RWPE2 (cell line): Measurements from ENCODE around the gene ZNF385C.
"Not testable (repeated sequence)": the region's sequence is repeated elsewhere in the genome, so short reads cannot be mapped to it uniquely, and the experiment has no call there.

Source experiments
- ATAC-seq: fragments of 200-7000 bp; cut with Tn5 transposase; 3 replicates; pipeline ENCODE4 v1.9.1; 2021; ENCODE audit warnings: low read depth
- DNase-seq: peaks from one replicate; pipeline ENCODE4 v3.0.0-alpha.2; 2020; ENCODE audit warnings: low spot score
- H3K27ac ChIP-seq: fragments of 450-650 bp; 2 replicates; pipeline ENCODE4 v1.5.1; 2017; ENCODE audit warnings: mild to moderate bottlenecking; ENCODE audit not compliant: poor library complexity, severe bottlenecking
- H3K27me3 ChIP-seq: fragments of 250-450 bp; sonication (Bioruptor Pico); 2 replicates; pipeline ENCODE4 v1.5.1; 2021; ENCODE audit warnings: mild to moderate bottlenecking, moderate library complexity; ENCODE audit not compliant: insufficient read depth, poor library complexity, severe bottlenecking
- H3K36me3 ChIP-seq: fragments of 250-450 bp; sonication (Bioruptor Pico); 2 replicates; pipeline ENCODE4 v1.5.1; 2020; ENCODE audit warnings: low read depth, mild to moderate bottlenecking, moderate library complexity
- H3K4me1 ChIP-seq: fragments of 250-450 bp; sonication (Bioruptor Pico); 2 replicates; pipeline ENCODE4 v1.5.1; 2021; ENCODE audit warnings: mild to moderate bottlenecking, moderate library complexity; ENCODE audit not compliant: insufficient read depth, poor library complexity, severe bottlenecking
- H3K4me3 ChIP-seq: fragments of 250-450 bp; sonication (Bioruptor Pico); 2 replicates; pipeline ENCODE4 v1.5.1; 2021; ENCODE audit warnings: mild to moderate bottlenecking, moderate library complexity; ENCODE audit not compliant: severe bottlenecking
- H3K9me3 ChIP-seq: fragments of 250-450 bp; sonication (Bioruptor Pico); 2 replicates; pipeline ENCODE4 v1.5.1; 2021; ENCODE audit warnings: mild to moderate bottlenecking, moderate library complexity; ENCODE audit not compliant: severe bottlenecking
- TF ChIP-seq, protein P1 (sequence below): fragments of 450-650 bp; IDR thresholded peaks from one replicate; pipeline ENCODE4 v1.5.1; 2017; ENCODE audit warnings: mild to moderate bottlenecking, moderate library complexity; ENCODE audit not compliant: poor library complexity, severe bottlenecking

The ZNF385C gene

DNA sequence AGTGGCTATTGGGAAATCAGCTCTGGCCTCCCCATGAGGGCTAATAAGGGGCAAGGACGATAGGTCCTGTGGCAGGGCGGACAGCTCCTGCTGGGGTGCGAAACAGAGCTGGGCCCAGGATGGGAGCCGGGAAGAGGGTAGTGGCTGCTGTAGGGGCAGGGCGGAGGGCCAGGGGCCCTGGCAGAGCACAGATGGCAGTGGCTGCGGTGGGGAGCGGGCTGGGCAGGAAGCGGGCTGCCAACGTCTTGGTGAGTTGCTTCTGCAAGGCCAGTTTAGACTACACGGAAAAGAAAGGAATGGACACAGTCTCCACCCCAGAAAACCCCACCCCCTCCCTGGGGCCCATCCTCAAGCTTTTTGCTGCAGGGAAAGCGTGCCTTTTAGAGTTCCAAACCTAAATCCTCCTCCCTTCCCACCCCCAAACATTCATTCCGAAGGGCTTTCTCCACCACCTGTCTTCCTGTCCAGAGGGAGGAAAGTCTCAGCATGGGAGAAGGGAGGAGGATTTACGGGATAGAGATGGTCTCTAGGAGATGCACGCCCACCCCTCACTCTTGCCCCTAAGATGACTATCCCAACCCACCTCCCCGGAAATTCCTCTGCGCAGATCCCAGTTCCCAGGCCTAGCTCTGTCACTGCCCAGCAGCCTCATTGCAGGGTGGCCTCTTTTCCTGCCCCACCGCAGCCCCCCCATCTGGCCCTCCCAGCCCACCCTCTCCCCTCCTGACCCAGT lies 71.2 kb downstream of the ZNF385C start:
- TF ChIP-seq, protein P1, sequence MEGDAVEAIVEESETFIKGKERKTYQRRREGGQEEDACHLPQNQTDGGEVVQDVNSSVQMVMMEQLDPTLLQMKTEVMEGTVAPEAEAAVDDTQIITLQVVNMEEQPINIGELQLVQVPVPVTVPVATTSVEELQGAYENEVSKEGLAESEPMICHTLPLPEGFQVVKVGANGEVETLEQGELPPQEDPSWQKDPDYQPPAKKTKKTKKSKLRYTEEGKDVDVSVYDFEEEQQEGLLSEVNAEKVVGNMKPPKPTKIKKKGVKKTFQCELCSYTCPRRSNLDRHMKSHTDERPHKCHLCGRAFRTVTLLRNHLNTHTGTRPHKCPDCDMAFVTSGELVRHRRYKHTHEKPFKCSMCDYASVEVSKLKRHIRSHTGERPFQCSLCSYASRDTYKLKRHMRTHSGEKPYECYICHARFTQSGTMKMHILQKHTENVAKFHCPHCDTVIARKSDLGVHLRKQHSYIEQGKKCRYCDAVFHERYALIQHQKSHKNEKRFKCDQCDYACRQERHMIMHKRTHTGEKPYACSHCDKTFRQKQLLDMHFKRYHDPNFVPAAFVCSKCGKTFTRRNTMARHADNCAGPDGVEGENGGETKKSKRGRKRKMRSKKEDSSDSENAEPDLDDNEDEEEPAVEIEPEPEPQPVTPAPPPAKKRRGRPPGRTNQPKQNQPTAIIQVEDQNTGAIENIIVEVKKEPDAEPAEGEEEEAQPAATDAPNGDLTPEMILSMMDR = no peak
- no peaks in the 10 kb centered on the region for H3K27me3 ChIP-seq
- H3K9me3 ChIP-seq = no peaks in the 10 kb centered on the region
- no peak for ATAC-seq
- DNase-seq = no peak
- H3K27ac ChIP-seq = no peak overlapping the region
- H3K36me3 ChIP-seq = peaks cover 17% of the 10 kb centered on the region
- H3K4me3 ChIP-seq = no peak overlapping the region
- H3K4me1 ChIP-seq = peaks cover 8% of the 10 kb centered on the region

DNA sequence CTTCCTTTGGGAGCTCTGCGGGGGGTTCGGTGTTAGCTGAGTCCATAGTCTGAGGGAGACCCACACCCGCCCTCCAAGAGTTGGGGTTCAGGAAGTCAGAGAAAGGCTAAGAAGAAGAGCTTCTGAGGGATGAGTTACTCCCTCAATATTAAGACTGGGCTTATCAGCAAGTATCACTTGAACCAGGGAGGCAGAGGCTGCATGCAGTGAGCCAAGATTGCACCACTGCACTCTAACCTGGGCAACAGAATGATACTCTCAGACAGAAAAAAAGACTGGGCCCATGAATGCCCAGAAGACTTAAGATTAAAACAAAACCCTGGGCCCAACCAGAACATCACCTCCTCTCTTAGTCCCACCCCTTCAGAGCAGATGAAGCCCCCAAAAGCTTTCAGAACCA lies 72.3 kb downstream of the ZNF385C start:
- H3K4me3 ChIP-seq = no peak overlapping the region
- TF ChIP-seq, protein P1 = no peak
- no peak for DNase-seq
- H3K27me3 ChIP-seq = no peaks in the 10 kb centered on the region
- peaks cover 10% of the 10 kb centered on the region for H3K4me1 ChIP-seq
- peaks cover 23% of the 10 kb centered on the region for H3K36me3 ChIP-seq
- no peak for ATAC-seq
- H3K9me3 ChIP-seq = no peaks in the 10 kb centered on the region
- no peak overlapping the region for H3K27ac ChIP-seq

DNA sequence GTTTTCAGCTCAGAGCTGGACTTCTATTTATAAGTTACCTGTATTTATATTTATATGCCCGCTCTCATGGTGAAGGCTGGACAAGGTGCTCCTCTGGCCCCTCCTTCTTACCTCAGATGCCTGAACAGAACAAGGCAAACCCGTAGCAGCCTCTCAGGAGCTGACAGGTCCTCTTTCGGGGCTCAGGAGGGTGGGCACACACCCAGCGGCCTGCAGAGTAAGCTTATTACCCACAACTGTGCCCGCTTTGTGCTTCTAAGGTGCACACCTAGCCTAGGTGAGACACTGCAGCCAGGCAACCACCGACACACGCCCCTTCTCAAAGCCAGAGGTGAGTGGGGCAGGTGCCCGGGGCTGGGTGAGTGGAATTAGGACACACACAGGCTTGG lies 73.1 kb downstream of the ZNF385C start:
- peaks cover 23% of the 10 kb centered on the region for H3K36me3 ChIP-seq
- DNase-seq (no peak), ATAC-seq (no peak)
- H3K4me1 ChIP-seq = peaks cover 13% of the 10 kb centered on the region
- TF ChIP-seq, protein P1 = peak; percentile 75
- H3K9me3 ChIP-seq = no peaks in the 10 kb centered on the region
- no peak overlapping the region for H3K4me3 ChIP-seq
- no peaks in the 10 kb centered on the region for H3K27me3 ChIP-seq
- H3K27ac ChIP-seq = peak overlapping the region; percentile 63

DNA sequence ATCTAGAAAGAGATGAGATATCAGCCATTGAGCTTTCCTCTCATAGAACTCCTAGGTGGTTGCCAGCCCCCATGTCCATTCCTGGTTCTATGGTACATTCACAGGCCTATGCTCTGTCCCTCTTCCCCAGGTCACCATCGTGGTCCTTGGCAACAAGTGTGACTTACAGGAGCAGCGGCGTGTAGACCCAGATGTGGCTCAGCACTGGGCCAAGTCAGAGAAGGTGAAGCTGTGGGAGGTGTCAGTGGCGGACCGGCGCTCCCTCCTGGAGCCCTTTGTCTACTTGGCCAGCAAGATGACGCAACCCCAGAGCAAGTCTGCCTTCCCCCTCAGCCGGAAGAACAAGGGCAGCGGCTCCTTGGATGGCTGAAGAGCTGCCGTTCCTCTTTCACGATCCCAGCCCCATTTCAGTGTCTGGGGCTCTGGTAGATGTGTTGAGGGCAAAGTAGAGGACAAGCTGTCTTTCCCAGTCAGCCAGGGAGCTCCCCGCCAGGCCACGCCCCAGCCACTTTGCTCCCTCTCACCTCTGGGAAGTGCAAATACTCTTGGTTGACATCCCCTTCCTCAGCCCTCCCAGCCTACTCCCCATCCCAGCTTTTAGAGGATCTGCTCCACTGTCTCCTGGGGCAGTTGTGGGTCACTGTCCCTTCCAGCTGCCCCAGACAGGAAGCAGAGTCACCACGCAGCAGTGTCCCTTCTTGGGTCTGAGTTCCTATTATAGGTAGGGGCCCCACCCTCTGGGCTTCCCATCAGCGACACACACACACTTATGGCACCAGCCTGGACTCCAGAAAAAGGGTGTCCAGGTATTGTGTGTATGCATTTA lies 74.5 kb downstream of the ZNF385C start:
- H3K9me3 ChIP-seq = no peaks in the 10 kb centered on the region
- no peak for ATAC-seq
- peak overlapping the region; percentile 63 for H3K27ac ChIP-seq
- no peaks in the 10 kb centered on the region for H3K27me3 ChIP-seq
- H3K36me3 ChIP-seq = peaks cover 23% of the 10 kb centered on the region
- no peak for DNase-seq
- no peak overlapping the region for H3K4me3 ChIP-seq
- H3K4me1 ChIP-seq = peaks cover 13% of the 10 kb centered on the region
- TF ChIP-seq, protein P1 = no peak

DNA sequence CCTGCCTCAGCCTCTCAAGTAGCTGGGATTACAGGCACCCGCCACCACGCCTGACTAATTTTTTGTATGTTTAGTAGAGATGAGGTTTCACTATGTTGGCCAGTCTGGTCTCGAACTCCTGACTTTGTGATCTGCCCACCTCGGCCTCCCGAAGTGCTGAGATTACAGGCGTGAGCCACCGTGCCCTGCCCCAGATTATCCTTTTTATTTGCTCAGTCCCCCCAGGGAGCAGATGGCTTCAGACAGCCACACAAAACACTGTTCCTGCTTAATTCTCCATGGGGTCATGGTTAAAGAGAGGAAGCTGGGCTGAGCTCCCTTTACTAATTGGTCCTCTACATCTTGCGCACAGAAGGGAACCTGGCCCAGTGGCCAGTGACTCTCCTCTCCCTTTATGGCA lies 77.4 kb downstream of the ZNF385C start:
- not testable (repeated sequence) for ATAC-seq, H3K27ac ChIP-seq, DNase-seq, H3K27me3 ChIP-seq, H3K9me3 ChIP-seq
- Histone ChIP-seq H3K4me3 (peak overlapping the region; percentile 72), H3K36me3 (peaks cover 27% of the 10 kb centered on the region), H3K4me1 (peaks cover 13% of the 10 kb centered on the region)
